A549 (cell line): ENCODE data around the gene NCAPH2.

Source experiments
- CEBPB ChIP-seq, 2 experiments: fragments of >200 bp in 1 of 2; sonication (Bioruptor Twin) in 1 of 2; formaldehyde crosslinking in 1 of 2; IDR thresholded peaks; 2 replicates each; pipeline ENCODE4 v1.6.1; 2012 to 2016
- CTCF ChIP-seq: fragments of >200 bp; sonication (Bioruptor Twin); formaldehyde crosslinking; IDR thresholded peaks from 3 replicates; pipeline ENCODE4 v1.5.1; 2016
- HDAC2 ChIP-seq: fragments of 200-600 bp; sonication (generic); IDR thresholded peaks from 2 replicates; pipeline ENCODE4 v1.6.1; 2016
- JUN ChIP-seq, 2 experiments: fragments of >200 bp; sonication (Bioruptor Twin); formaldehyde crosslinking; IDR thresholded peaks; 2 replicates in 1 of 2; 3 replicates in 1 of 2; pipeline ENCODE4 v1.6.1; 2016 to 2017
- KDM1A ChIP-seq: fragments of 200-600 bp; sonication (generic); IDR thresholded peaks from 2 replicates; pipeline ENCODE4 v1.6.1; 2016; ENCODE audit warnings: low read depth, mild to moderate bottlenecking
- NR3C1 ChIP-seq: fragments of >200 bp; sonication (Bioruptor Twin); formaldehyde crosslinking; IDR thresholded peaks from 3 replicates; pipeline ENCODE4 v1.6.1; 2017
- PHF8 ChIP-seq: fragments of 200-600 bp; sonication (generic); IDR thresholded peaks from 2 replicates; pipeline ENCODE4 v1.6.1; 2016; ENCODE audit warnings: low read depth, mild to moderate bottlenecking, antibody characterized with exemption, moderate library complexity, borderline replicate concordance
- POLR2A ChIP-seq: IDR thresholded peaks from 2 replicates; pipeline ENCODE4 v1.6.1; 2012; ENCODE audit warnings: mild to moderate bottlenecking, low read length
- ZNF302 ChIP-seq: fragments of 250-450 bp; sonication (Bioruptor Pico); IDR thresholded peaks from 2 replicates; pipeline ENCODE4 v1.9.0; 2021; ENCODE audit warnings: inconsistent platforms, mild to moderate bottlenecking, moderate library complexity

DNA sequence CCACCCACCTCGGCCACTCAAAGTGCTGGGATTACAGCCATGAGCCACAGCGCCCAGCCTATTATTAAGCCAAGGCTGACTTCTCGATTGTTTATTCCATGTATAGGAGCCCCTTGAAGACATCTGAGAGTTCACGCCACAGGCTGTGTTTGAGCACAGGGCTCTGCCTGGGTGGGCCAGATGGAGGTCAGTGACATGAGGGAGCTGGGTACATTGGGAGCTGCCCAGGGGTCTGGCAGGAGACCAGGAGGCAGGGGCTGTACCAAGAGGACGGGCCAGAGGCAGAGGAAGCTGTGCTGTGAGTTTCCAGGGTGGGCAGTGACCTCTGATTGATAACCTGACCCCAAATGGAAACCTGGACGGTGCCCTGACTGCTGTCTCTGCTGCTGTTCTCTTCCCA is 5.9 kb upstream of the NCAPH2 start:
- no peak for TF ChIP-seq CEBPB (IDR thresholded peaks at IDR 0.05)
- TF ChIP-seq JUN (IDR thresholded peaks at IDR 0.05), result no peak
- TF ChIP-seq POLR2A, result no peak
- TF ChIP-seq KDM1A, result no peak
- TF ChIP-seq HDAC2, result no peak
- TF ChIP-seq CTCF, result no peak
- TF ChIP-seq PHF8, result no peak
- no peak for TF ChIP-seq ZNF302 (CRISPR knock-in tag)
- TF ChIP-seq NR3C1, result no peak
